ENCODE data around the gene SLC30A3. TPM values are rescaled to one million over a fixed set of nuclear protein-coding genes. Genes with fewer than 3 reads are reported as not detected.

Gene SLC30A3
- polyA plus RNA-seq, 1 donor from 2014 or later, result not detected

DNA sequence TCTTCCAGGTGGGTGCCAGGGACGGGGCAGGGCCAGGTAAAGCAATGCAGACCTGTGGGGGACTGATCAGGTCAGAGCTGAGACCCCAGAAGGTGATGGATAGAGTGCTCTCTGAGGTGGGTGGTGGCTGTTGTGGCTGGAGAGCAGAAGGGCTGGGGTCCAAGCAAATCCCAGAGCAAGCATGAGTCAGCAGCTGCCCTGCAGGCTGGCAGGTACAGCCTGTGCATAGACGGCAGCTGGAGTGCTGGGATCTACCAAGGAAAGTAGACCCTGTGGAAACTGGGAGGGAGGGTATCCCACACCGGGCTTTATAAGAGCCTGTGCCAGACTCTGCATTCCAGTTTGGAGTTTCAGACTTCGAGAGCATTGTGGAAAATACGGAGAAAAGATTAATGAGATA is 20.0 kb upstream of the SLC30A3 start:
- no peak overlapping the region for H3K4me2 ChIP-seq (ENCODE audit: low read length)

DNA sequence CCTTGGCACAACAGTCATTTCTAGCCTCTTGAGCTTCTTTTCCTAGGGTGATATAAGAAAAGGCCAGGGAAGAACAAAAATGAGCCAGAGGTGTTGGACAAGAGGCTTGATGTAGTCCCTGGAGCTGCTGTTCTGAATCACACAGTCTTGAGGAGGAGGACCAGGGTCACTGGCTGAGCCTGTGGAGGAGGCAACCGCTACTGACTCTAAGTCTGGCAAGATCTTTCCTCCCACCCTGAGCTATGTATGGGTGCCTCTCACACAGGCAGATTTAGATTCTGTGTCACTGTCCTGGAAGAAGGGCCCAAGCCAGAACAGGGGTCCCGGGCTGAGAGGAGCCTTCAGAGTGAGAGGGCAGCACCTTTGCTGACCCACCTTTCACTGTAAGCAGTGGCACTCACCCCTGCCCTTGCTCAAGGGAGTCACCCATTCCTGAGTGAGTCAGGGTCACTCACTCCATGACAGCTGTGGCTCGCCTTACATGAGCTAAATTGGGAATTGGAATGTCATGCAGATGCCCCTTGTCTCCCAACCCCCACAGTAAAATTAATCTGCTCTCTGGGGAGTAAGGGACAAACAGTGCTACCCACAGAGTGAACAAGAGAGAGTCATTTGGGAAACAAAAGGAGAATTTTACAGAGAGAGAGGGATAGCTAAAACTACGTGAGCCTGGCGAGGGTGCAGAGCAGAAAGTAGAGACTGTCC is 19.2 kb upstream of the SLC30A3 start, which contains the start of gene TRIM54:
TRIM54 (plus strand) TSS at position 575 of the 705 bp plus-strand sequence. CDS start 303 bp downstream, outside the sequence.
- Histone ChIP-seq H2AFZ (ENCODE audit: low read depth, low read length) (no peak within 1 kb of the TSS), H3K36me3 (ENCODE audit: insufficient read depth, low read length) (no peaks in the 10 kb centered on the region), H3F3A (ENCODE audit: insufficient read depth, low read length, poor library complexity, severe bottlenecking) (no peaks in the 10 kb centered on the region), H3K9me2 (ENCODE audit: insufficient read depth, low read length) (no peaks in the 10 kb centered on the region), H4K20me1 (ENCODE audit: insufficient read depth) (no peaks in the 10 kb centered on the region), H3K4me3 (ENCODE audit: low read length) (no peak within 1 kb of the TSS), H3K79me2 (replicated peaks; ENCODE audit: insufficient read depth, low read length) (no peaks in the 10 kb centered on the region), H3K9me3 (ENCODE audit: low read length) (no peaks in the 10 kb centered on the region), H3K27me3 (ENCODE audit: insufficient read depth, low read depth, low read length) (no peaks in the 10 kb centered on the region), H3K9ac (ENCODE audit: low read length) (no peak within 1 kb of the TSS), H3K4me2 (ENCODE audit: low read length) (no peak within 1 kb of the TSS), H3K27ac (ENCODE audit: low read length) (no peak within 1 kb of the TSS)
- TF ChIP-seq TAF1 (IDR thresholded peaks at IDR 0.05; ENCODE audit: low read depth), result no peak
- TF ChIP-seq, protein P1, sequence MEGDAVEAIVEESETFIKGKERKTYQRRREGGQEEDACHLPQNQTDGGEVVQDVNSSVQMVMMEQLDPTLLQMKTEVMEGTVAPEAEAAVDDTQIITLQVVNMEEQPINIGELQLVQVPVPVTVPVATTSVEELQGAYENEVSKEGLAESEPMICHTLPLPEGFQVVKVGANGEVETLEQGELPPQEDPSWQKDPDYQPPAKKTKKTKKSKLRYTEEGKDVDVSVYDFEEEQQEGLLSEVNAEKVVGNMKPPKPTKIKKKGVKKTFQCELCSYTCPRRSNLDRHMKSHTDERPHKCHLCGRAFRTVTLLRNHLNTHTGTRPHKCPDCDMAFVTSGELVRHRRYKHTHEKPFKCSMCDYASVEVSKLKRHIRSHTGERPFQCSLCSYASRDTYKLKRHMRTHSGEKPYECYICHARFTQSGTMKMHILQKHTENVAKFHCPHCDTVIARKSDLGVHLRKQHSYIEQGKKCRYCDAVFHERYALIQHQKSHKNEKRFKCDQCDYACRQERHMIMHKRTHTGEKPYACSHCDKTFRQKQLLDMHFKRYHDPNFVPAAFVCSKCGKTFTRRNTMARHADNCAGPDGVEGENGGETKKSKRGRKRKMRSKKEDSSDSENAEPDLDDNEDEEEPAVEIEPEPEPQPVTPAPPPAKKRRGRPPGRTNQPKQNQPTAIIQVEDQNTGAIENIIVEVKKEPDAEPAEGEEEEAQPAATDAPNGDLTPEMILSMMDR (IDR thresholded peaks at IDR 0.05; ENCODE audit: poor library complexity, severe bottlenecking), result no peak
- no peak for TF ChIP-seq MXI1 (conservative IDR thresholded peaks at IDR 0.05; ENCODE audit: poor library complexity, severe bottlenecking)
- TF ChIP-seq, protein P2, sequence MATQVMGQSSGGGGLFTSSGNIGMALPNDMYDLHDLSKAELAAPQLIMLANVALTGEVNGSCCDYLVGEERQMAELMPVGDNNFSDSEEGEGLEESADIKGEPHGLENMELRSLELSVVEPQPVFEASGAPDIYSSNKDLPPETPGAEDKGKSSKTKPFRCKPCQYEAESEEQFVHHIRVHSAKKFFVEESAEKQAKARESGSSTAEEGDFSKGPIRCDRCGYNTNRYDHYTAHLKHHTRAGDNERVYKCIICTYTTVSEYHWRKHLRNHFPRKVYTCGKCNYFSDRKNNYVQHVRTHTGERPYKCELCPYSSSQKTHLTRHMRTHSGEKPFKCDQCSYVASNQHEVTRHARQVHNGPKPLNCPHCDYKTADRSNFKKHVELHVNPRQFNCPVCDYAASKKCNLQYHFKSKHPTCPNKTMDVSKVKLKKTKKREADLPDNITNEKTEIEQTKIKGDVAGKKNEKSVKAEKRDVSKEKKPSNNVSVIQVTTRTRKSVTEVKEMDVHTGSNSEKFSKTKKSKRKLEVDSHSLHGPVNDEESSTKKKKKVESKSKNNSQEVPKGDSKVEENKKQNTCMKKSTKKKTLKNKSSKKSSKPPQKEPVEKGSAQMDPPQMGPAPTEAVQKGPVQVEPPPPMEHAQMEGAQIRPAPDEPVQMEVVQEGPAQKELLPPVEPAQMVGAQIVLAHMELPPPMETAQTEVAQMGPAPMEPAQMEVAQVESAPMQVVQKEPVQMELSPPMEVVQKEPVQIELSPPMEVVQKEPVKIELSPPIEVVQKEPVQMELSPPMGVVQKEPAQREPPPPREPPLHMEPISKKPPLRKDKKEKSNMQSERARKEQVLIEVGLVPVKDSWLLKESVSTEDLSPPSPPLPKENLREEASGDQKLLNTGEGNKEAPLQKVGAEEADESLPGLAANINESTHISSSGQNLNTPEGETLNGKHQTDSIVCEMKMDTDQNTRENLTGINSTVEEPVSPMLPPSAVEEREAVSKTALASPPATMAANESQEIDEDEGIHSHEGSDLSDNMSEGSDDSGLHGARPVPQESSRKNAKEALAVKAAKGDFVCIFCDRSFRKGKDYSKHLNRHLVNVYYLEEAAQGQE (IDR thresholded peaks at IDR 0.05; ENCODE audit: borderline replicate concordance), result no peak
- no peak for TF ChIP-seq EZH2 (IDR thresholded peaks at IDR 0.05; ENCODE audit: borderline replicate concordance, insufficient read depth, low read length, poor library complexity, severe bottlenecking)
- TF ChIP-seq RAD21 (conservative IDR thresholded peaks at IDR 0.05), result no peak
- no peak for TF ChIP-seq SMC3 (conservative IDR thresholded peaks at IDR 0.05; ENCODE audit: poor library complexity)
- no peak for TF ChIP-seq POLR2AphosphoS5 (IDR thresholded peaks at IDR 0.05)
- TF ChIP-seq EP300 (conservative IDR thresholded peaks at IDR 0.05; ENCODE audit: poor library complexity, severe bottlenecking), result no peak

More for the DNA sequence above, 20.0 kb upstream of the SLC30A3 start:
- Histone ChIP-seq H4K20me1 (ENCODE audit: insufficient read depth) (no peaks in the 10 kb centered on the region), H3F3A (ENCODE audit: insufficient read depth, low read length, poor library complexity, severe bottlenecking) (no peaks in the 10 kb centered on the region), H2AFZ (ENCODE audit: low read depth, low read length) (no peak overlapping the region), H3K9me2 (ENCODE audit: insufficient read depth, low read length) (no peaks in the 10 kb centered on the region), H3K36me3 (ENCODE audit: insufficient read depth, low read length) (no peaks in the 10 kb centered on the region), H3K27me3 (ENCODE audit: insufficient read depth, low read depth, low read length) (no peaks in the 10 kb centered on the region), H3K9me3 (ENCODE audit: low read length) (no peaks in the 10 kb centered on the region), H3K27ac (ENCODE audit: low read length) (no peak overlapping the region), H3K9ac (ENCODE audit: low read length) (no peak overlapping the region), H3K4me3 (ENCODE audit: low read length) (no peak overlapping the region), H3K79me2 (replicated peaks; ENCODE audit: insufficient read depth, low read length) (no peaks in the 10 kb centered on the region)
- no peak for TF ChIP-seq MXI1 (conservative IDR thresholded peaks at IDR 0.05; ENCODE audit: poor library complexity, severe bottlenecking)
- TF ChIP-seq, protein P2 (IDR thresholded peaks at IDR 0.05; ENCODE audit: borderline replicate concordance), result no peak
- no peak for TF ChIP-seq EP300 (conservative IDR thresholded peaks at IDR 0.05; ENCODE audit: poor library complexity, severe bottlenecking)
- no peak for TF ChIP-seq POLR2AphosphoS5 (IDR thresholded peaks at IDR 0.05)
- TF ChIP-seq EZH2 (IDR thresholded peaks at IDR 0.05; ENCODE audit: borderline replicate concordance, insufficient read depth, low read length, poor library complexity, severe bottlenecking), result no peak
- no peak for TF ChIP-seq RAD21 (conservative IDR thresholded peaks at IDR 0.05)
- TF ChIP-seq TAF1 (IDR thresholded peaks at IDR 0.05; ENCODE audit: low read depth), result no peak
- no peak for TF ChIP-seq SMC3 (conservative IDR thresholded peaks at IDR 0.05; ENCODE audit: poor library complexity)
- TF ChIP-seq, protein P1 (IDR thresholded peaks at IDR 0.05; ENCODE audit: poor library complexity, severe bottlenecking), result no peak

Measured in neural cell (in vitro differentiated cells).